ENCODE measurements around the gene RSPH9. TPM values are rescaled to one million over a fixed set of nuclear protein-coding genes. Genes with fewer than 3 reads are reported as not detected.

RSPH9 gene
- total RNA-seq, 1 donor from 2014 or later: 0.30 TPM

GRCh38 chr6:43680308-43681200 lies 35.7 kb downstream of the RSPH9 start:
- FAIRE-seq: no peak
- Histone ChIP-seq H3K27me3 (ENCODE audit: insufficient read depth, low read length) (no peaks in the 10 kb centered on the region), H3K4me3 (ENCODE audit: insufficient read depth, low read depth, low read length) (no peak overlapping the region), H3K27ac (ENCODE audit: low read depth, low read length) (no peak overlapping the region), H3K9ac (ENCODE audit: low read length) (no peak overlapping the region), H3K9me3 (ENCODE audit: insufficient read depth, low read depth, low read length) (no peaks in the 10 kb centered on the region), H3K36me3 (ENCODE audit: insufficient read depth, low read length) (peaks cover 21% of the 10 kb centered on the region), H2AFZ (ENCODE audit: low read depth, low read length) (no peak overlapping the region), H3K4me2 (ENCODE audit: low read length) (no peak overlapping the region), H3K79me2 (ENCODE audit: insufficient read depth, low read length) (peaks cover 46% of the 10 kb centered on the region), H3K4me1 (ENCODE audit: insufficient read depth, low read length) (no peaks in the 10 kb centered on the region), H4K20me1 (ENCODE audit: insufficient read depth, low read length) (peaks cover 76% of the 10 kb centered on the region)
- Mint-ChIP-seq H3K4me3 (ENCODE audit: unreplicated experiment) (no peak overlapping the region), H3K27me3 (ENCODE audit: low read depth, unreplicated experiment) (no peaks in the 10 kb centered on the region), H3K36me3 (ENCODE audit: low read depth, unreplicated experiment) (peaks cover 23% of the 10 kb centered on the region), H3K4me1 (ENCODE audit: low read depth, unreplicated experiment) (peaks cover 19% of the 10 kb centered on the region), H3K9me3 (ENCODE audit: unreplicated experiment) (no peaks in the 10 kb centered on the region), H3K27ac (ENCODE audit: unreplicated experiment) (no peak overlapping the region)
- no peak for TF ChIP-seq CTCF (IDR thresholded peaks at IDR 0.05; ENCODE audit: insufficient read depth, low read depth, low read length)
- no peak for TF ChIP-seq EZH2 (IDR thresholded peaks at IDR 0.05; ENCODE audit: insufficient read depth, low read length)
- DNase-seq (ENCODE audit: low read depth): no peak

- Mint-ChIP-seq H3K4me3 (ENCODE audit: unreplicated experiment) (no peak overlapping the region), H3K9me3 (ENCODE audit: unreplicated experiment) (no peaks in the 10 kb centered on the region), H3K4me1 (ENCODE audit: low read depth, unreplicated experiment) (peaks cover 19% of the 10 kb centered on the region), H3K36me3 (ENCODE audit: low read depth, unreplicated experiment) (peaks cover 20% of the 10 kb centered on the region), H3K27me3 (ENCODE audit: low read depth, unreplicated experiment) (no peaks in the 10 kb centered on the region), H3K27ac (ENCODE audit: unreplicated experiment) (no peak overlapping the region)
- Histone ChIP-seq H3K36me3 (ENCODE audit: insufficient read depth, low read length) (peaks cover 16% of the 10 kb centered on the region), H3K27ac (ENCODE audit: low read depth, low read length) (no peak overlapping the region), H3K9ac (ENCODE audit: low read length) (no peak overlapping the region), H3K4me1 (ENCODE audit: insufficient read depth, low read length) (no peaks in the 10 kb centered on the region), H4K20me1 (ENCODE audit: insufficient read depth, low read length) (peaks cover 83% of the 10 kb centered on the region), H3K9me3 (ENCODE audit: insufficient read depth, low read depth, low read length) (no peaks in the 10 kb centered on the region), H3K4me3 (ENCODE audit: insufficient read depth, low read depth, low read length) (no peak overlapping the region), H2AFZ (ENCODE audit: low read depth, low read length) (no peak overlapping the region), H3K79me2 (ENCODE audit: insufficient read depth, low read length) (peaks cover 53% of the 10 kb centered on the region), H3K27me3 (ENCODE audit: insufficient read depth, low read length) (no peaks in the 10 kb centered on the region), H3K4me2 (ENCODE audit: low read length) (no peak overlapping the region)
- DNase-seq (ENCODE audit: low read depth) (no peak), FAIRE-seq (no peak)
- TF ChIP-seq CTCF (IDR thresholded peaks at IDR 0.05; ENCODE audit: insufficient read depth, low read depth, low read length) (no peak), EZH2 (IDR thresholded peaks at IDR 0.05; ENCODE audit: insufficient read depth, low read length) (no peak)
Observed at GRCh38 chr6:43681303-43681702, 36.5 kb downstream of the RSPH9 start.
